Vagina (tissue), 2 donors: ENCODE results near the gene ASAP2.

Experiments used
- CTCF ChIP-seq, 3 experiments: fragments of 450-650 bp in 2 of 3; fragments of 200-600 bp in 1 of 3; sonication (generic) in 1 of 3; IDR thresholded peaks; one replicate each; pipeline ENCODE4 v1.5.1; 2017 to 2019; ENCODE audit warnings: antibody characterized with exemption in 3 of 3, mild to moderate bottlenecking in 2 of 3, moderate library complexity in 2 of 3
- POLR2AphosphoS5 ChIP-seq, 2 donors: sonication (generic); formaldehyde crosslinking; IDR thresholded peaks; one replicate each; pipeline ENCODE4 v1.9.0; 2017; ENCODE audit warnings: antibody characterized with exemption in 2 of 2, mild to moderate bottlenecking in 2 of 2, low read depth in 1 of 2; ENCODE audit not compliant: insufficient read depth in 1 of 2

- no peak for TF ChIP-seq CTCF (IDR thresholded peaks at IDR 0.05)
- TF ChIP-seq POLR2AphosphoS5 (IDR thresholded peaks at IDR 0.05; ENCODE audit: insufficient read depth in 1 of 2, low read depth in 1 of 2): no peak
These were observed 164.1 kb downstream of the ASAP2 start for GRCh38 chr2:9370746-9371145.
